Mucosa of gallbladder (tissue), 1 donor: ENCODE data around the gene SYCE3. TPM values are rescaled to one million over a fixed set of nuclear protein-coding genes. Genes with fewer than 3 reads are reported as not detected.
"Not testable (repeated sequence)": the region's sequence is repeated elsewhere in the genome, so short reads cannot be mapped to it uniquely, and the experiment has no call there.

Experiments used
- DNase-seq: peaks from one replicate; pipeline ENCODE4 v3.0.0-alpha.2; 2020; ENCODE audit warnings: low spot score
- total RNA-seq: library from RNA; stranded (reverse); gene quantifications from one replicate; pipeline ENCODE4 v1.2.1, GENCODE V29; 2021
- donor health status: DM: no; HTN: no; CAD: no.

The SYCE3 gene
- total RNA-seq, 1 donor from 2014 or later, result not detected

DNA sequence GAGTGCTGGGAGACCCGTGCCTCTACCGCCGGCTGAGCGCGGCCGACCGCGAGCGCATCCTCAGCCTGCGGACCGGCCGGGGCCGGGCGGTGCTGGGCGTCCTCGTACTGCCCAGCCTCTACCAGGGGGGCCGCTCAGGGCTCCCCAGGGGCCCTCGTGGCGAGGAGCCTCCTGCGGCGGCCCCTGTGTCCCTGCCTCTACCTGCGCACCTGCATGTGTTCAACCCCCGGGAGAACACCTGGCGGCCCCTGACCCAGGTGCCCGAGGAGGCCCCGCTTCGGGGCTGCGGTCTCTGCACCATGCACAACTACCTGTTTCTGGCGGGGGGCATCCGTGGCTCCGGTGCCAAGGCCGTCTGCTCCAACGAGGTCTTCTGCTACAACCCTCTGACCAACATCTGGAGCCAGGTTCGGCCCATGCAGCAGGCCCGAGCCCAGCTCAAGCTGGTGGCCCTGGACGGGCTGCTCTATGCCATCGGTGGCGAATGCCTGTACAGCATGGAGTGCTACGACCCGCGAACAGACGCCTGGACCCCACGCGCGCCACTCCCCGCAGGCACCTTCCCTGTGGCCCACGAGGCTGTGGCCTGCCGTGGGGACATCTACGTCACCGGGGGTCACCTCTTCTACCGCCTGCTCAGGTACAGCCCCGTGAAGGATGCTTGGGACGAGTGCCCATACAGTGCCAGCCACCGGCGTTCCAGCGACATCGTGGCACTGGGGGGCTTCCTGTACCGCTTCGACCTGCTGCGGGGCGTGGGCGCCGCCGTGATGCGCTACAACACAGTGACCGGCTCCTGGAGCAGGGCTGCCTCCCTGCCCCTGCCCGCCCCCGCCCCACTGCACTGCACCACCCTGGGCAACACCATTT lies 13.6 kb downstream of the SYCE3 start:
- DNase-seq, result no peak

DNA sequence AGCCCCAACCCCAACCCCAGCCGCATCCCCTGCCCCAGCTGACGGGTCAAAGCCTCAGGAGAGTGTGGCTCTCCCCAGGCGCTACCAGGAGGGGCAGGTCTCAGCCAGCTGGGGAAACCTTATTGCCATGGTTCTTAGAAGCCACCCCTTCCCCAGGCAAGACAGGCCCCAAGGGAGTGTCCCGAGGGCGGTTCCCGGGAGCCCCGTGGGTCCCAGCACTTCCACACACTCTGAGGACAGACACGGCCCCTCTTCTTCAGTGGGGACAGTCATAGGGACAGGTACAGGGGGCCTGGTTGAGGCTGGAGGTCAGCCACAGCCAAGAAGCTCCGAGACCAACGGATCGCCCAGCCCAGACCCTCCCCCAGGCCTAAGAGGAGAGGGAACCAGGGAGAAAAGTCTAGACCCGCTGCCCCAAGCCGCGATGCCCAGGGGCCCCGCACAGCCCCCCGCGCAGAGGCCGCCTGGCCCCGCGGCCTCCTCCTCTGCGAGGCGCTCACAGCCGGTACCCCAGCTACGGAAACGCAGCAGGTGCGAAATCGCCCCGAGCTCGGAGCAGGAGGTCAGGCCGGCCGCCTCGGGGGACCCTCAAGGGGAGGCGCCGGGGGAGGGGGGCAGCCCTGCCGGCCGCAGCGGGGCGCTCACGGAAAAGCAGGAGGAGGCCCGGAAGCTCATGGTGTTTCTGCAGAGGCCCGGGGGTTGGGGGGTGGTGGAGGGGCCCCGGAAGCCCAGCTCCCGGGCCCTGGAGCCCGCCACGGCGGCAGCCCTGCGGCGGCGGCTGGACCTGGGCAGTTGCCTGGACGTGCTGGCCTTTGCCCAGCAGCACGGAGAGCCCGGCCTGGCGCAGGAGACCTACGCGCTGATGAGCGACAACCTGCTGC lies 14.4 kb downstream of the SYCE3 start:
- no peak for DNase-seq

DNA sequence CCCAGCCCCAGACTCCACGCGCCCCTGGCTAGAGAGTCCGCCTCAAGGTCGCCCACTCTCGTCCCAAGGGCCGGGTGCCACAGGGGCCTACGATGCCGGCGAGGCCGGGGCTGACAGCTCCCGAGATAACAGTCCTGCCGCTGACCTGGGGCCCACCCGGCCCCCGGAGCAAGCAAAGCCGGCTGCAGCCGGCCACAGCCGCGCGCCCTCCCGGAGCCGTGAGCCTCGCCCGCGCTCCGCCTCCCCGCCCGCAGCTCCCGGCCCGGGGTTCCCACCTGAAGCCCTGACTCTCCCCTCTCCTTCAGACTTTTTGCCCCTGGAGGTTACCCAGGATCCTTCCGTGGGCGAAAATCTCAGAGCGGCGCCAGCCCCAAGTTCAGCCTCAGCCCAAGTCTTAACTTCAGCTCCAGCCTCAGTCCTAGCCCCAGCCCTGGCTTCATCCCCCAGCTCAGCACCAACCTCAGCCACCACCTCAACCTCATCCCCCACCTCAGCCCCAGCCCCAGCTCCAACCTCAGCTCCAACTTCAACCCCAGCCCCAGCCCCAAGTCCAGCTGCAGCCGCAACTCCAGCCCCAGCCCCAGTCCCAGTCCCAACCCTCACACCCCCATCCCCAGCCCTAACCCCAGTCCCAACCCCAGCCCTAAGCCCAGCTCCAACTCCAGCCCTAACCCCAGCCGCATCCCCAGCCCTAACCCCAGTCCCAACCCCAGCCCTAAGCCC lies 15.3 kb downstream of the SYCE3 start:
- no peak for DNase-seq

DNA sequence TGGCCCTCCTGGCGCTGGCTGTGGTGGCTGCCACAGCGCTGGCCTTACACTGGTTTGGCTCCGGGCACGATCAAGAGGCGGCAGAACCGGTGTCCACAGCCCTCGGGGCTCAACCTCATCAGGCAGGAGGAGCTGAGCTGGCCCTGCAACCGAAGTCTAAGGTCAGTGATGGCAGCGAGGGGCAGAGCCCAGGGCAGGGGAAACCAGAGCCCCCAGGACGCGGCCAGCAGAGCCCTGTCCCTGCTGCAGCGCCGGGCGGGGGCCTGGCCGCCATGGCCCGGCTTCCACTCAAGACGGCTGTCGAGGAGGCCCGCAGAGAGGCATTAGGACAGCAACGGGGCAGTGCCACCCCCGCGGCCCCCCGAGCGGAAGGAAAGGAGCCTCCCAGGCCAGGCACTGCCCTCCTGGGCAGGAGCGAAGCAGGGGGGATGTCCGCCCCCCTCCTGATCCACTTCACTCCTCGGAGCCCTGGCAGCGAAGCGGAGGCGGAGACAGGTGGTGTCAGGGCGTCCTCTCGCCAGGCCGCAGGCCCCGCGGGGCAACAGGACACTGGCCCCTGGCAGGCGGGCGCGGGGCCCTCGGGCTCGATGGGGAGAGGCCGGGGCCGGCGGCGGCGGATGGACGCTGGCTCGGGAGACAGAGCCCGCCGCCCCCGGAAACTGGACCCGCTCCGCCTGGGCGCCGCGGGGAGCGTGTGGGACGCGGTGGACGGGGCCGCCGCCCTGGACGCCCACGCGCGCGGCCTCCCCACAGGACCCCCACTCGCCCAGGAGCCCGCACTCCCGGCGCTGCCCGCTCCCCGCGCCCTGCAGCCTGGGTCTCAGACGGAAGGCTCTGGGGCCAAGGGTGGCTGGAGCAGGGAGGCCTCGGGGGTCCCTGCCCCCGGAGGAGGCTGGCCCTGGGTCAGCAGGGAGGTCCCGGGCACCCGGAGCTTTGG lies 16.1 kb downstream of the SYCE3 start:
- DNase-seq, result no peak

DNA sequence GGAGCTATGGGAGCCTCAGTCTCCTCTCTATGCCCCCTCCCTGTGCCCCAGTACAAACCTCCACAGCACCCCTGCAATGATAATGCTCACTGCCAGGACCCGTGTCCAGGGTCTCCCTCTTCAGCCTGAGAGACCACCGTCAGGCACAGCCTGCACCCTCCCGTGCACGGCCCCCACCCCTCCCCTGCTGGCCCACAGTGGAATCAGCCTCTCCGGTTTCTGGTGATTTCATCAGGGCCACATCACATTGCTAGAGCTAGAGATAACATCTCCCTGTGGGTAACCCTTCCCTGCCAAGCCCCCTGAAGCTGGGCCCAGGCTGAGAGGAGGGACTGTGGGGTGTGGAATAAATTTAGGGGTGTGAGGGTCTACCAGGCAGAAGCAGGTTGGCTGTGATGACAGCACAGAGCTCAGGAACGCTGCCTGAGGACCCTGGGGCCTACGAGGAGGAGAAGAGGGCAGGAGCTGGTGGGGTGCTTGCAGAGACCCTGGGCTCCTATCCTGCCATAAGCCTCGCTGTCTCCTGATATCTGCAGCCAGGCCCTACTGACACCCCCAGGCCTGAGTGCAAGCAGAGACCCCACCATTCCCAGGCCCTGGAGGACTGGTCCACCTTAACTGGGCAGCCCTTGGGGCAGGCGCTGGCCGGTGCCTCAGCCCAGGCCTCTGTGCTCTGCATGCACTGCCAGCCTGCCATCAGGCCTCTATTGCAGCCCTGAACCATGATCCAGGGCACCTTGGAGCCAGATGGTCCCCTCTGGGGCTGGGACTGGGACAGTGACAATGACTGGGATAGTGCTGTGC lies 17.0 kb downstream of the SYCE3 start, which contains the start of gene KLHDC7B:
TSS of gene KLHDC7B (plus strand) at position 378 of the 804 bp plus-strand sequence. CDS start at position 723, 345 bp downstream.
- no peak for DNase-seq

DNA sequence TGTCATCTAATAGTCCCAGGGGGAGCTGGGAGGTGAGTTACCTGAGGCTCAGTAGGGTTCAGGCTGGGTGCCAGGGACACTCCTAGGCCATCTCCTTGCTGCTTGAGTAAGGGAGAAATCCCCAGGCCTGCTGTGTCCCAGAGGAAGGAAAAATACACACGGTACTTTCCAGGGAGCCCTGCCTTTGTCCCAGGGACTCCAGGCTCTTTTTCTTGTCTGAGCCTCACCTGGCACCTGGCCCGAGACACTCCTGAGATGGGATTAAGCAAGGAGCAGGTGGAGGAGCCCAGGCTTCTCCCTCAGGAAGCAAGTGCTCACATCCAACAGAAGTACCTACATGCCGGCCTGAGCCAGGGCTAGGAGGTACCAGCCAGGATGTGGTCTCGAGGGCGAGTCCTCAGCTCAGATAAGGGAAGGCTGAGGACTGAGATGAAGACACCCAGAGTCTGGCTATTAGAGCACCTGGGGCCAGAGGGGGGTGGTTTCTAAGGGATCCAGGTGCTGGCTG lies 17.9 kb downstream of the SYCE3 start:
- DNase-seq, result no peak

DNA sequence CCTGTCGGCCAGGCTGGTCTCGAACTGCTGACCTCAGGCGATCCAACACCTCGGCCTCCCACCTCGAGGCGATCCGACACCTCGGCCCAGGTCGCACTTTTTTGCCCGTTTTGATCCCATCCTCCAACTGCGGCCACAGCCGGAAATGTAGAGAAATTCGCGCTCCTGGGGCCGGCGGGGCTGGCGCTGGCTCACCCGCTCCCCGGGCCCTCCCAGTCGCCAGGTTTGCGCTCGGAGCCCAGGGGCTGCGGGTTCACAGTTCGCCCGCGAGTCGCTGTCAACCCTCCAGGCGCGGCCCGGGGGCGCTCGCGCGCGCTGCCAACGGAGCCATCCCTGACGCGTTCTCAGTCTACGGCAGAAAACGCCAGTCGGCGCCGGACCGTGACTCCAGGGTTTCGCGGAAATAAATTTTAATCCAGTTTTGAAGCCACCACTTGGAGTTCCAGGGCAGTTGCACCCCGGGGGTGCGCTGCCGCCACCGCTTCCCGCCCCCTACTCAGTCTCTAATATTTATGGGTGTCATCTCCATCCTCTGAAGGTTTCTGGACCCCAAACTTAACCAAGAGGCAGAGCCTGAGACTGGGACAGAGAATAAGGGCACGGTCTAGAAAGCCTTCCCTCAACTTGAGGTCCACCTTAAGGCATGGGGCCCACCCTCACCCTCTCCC lies 18.5 kb downstream of the SYCE3 start:
- DNase-seq, result peak; percentile 75

DNA sequence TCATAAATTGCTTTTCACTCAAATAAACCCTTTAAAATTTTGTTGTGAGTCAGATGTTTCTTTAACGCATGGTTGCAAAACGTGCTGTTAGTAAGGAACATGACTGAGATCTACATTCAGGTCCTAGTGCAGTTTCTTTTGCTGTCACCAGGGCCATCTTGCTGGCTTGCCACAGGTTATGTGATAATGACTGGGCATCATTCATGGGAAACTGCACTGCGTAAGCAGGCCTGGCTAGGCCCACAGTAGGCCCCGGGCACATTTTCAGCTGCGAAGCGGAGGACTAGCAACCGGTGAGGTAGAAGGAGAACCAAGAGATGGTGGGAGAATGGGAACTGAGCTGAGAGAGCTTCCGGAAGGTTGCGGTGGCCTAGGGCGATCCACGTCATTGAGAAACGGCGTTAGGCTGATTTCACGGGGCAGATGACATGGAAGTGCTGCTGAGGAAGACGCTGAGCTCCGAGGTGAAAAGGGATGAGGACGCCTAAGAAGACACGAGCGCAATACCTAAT lies 20.2 kb downstream of the SYCE3 start:
- no peak for DNase-seq

DNA sequence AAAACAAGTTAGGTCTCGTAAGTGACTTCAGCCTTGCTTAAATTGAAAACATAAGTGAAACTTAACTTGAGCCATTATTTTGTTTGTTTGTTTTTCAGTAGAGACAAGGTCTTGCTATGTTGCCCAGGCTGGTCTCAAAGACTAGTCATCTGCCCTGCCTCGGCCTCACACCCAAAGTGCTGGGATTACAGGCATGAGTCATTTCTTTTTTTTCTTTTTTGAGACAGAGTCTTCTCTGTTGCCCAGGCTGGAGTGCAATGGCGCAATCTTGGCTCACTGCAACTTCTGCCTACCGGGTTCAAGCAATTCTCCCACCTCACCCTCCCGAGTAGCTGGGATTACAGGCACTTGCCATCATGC lies 21.1 kb downstream of the SYCE3 start:
- DNase-seq, result not testable (repeated sequence)

DNA sequence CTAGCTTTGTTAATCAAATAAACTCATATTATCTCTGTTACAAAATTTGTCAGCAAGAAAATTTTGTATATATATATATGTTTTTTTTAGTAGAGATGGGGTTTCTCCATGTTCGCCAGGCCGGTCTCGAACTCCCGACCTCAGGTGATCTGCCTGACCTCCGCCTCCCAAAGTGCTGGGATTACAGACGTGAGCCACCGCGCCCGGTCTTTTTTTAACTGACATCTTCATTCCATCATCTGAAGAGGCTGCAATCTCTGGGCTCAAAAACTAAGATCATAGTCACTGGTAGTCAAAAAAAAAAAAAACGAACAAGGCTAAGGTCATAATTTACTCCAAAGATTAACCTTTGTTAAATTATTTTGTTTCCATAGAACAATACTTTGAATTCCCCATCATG lies 22.3 kb downstream of the SYCE3 start:
- DNase-seq, result no peak

DNA sequence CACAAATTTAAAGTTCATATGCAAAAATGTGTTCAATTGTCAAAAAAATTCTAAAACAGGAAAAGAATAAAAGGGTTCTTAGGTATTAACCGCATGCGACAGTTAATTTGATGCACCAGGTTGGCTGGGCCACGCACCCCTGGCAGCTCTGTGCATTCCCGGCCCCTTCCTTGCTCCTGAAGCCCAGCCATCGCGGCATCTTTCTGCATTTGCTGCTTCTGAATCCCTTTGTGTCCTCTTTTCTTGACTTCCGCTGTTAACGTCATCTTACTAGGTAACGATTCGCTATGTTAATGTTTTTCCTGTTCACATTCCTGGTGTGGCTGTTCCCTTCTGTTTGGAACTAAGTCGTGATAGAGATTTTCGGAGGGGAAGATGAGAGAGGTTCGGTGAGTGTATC lies 25.0 kb downstream of the SYCE3 start:
- DNase-seq, result no peak

DNA sequence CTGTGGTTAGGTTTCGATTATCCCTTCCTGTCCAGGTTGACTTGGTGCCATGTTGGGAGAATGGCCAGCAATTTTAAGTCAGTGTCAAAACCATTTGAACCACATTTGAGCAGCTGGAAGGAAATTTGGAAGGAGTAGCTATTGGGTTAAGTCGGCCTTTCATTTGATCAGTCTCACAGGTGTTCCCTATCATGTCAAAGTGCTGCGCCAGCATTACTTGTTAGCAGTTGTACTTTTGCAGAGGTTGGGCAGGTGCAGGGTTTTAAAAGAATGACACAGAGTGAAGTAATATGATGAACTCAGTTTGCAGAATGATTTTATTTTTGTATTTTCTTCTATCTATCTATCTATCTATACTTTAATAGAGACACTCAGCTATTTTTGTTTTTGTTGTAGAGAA lies 26.5 kb downstream of the SYCE3 start:
- DNase-seq, result no peak

DNA sequence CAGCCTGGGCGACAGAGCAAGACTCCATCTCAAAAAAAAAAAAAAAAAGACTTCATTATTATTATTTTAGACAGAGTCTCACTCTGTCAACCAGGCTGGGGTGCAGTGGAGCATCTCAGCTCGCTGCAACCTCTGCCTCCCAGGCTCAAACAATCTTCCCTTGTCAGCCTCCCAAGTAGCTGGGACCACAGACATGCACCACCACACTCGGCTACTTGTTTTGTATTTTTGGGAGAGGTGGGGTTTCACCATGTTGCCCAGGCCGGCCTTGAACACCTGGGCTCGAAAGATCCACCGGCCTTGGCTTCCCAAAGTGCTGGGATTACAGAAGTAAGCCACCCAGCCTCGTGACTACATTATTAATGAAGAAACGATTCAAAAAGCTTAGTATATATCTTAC lies 27.6 kb downstream of the SYCE3 start:
- no peak for DNase-seq

DNA sequence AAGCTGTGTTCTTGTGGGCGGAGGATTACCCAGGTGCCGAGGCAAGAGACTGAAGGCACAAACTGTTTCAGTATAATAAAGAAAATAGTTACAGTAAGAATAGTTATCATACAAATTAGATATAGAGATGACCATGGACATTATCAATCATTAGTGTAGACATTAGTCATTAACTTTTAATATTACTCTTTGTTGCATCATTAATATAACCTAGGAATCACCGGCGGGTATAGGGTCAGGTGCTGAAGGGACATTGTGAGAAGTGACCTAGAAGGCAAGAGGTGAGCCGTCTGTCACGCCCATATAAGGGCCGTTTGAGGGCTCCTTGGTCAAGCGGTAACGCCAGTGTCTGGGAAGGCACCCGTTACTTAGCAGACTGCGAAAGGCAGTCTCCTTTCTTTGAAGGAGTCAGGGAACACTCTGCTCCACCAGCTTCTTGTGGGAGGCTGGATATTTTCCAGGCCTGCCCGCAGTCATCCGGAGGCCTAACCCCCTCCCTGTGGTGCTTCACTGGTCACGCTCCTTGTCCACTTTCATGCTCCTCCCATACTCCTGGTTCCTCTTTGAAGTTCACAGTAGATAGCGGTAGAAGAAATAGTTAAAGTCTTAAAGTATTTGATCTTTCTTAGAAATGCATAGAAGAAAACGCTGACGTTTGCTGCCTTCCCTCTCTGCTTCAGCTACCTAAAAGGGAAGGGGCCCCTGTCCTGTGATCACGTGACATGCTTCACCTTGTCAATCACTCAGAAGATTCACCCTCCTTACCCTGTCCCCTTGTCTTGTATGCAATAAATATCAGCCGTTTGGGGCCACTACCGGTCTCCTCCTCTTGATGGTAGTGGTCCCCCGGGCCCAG lies 28.6 kb downstream of the SYCE3 start:
- DNase-seq, result peak; percentile 57

DNA sequence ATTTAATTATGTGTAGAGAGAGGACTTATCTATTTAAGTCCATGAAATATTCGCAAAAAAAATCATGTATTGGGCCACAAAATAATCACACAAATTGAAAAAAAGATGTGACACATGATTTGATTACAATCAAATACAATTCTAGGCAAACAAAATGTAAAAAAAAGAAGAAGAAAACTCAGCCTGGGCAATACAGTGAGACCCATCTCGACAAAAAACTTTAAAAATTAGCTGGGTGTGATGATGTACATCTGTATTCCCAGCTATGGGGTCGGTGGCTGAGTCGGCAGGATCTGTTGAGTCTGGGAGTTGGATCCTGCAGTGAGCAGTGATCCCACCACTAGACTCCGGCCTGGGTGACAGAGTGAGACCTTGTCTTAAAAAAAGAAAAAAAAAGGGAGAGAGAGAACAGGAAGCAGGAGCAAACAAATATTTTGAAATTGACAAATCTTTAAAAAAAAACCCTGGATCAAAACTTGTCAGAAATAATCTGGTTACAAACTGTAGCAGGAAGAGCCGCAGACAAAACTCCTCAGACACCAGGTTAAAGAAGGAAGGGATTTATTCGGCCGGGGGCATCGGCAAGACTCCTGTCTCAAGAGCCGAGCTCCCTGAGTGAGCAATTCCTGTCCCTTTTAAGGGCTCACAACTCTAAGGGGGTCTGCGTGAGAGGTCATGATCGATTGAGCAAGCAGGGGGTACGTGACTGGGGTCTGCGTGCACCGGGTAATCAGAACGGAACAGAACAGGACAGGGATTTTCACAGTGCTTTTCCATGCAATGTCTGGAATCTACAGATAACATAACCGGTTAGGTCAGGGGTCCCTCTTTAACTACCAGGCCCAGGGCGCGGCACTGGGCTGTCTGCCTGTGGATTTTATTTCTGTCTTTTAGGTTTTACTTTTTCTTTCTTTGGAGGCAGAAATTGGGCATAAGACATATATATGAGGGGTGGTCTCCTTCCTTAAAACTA lies 29.6 kb downstream of the SYCE3 start:
- DNase-seq, result no peak

DNA sequence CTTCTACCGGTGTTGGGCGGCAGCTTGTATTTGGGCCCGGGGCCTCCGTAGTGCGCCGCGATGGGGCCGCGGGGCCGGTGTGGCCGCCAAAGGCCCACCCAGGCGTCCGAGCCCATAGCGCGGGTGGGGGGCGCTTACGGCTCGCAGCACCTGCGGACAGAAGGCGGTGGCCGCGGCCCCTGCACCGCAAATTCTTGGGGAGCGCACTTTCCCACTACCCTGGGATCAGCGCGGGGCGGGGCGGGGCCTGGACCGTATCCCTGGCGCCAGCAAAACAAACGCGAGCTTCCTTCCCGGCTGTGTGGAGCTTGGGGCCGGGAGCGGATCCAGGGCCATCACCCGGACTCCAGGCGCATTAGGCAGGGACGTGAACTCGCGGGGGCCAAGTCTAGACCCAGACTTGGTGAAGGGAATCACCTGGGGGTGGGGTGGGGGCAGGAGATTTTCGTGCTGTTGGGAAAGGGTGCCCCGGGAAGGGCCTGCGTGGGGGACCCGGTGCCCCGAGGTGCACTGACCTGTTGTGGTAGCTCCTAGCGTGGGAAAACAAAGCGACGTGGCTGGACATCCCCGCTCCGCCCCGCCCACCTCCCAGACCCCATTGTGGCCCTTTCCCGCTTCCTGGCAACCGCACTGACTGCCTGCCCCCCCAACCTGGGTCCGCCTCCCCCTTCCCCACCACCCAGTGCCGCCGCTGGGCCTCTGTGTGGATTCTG lies 30.6 kb downstream of the SYCE3 start:
- DNase-seq, result peak; percentile 77
